HEK293 (cell line): ENCODE data around the gene ZFAND3.

Experiments
- CTCF ChIA-PET: fragments of 350-600 bp; formaldehyde crosslinking; extraction: SDS; loops from one replicate; lab custom pipeline; 2021; ENCODE audit warnings: antibody characterized with exemption; lab: Yijun Ruan, JAX
- POLR2A ChIA-PET: fragments of 300-600 bp; formaldehyde crosslinking; extraction: SDS; loops from one replicate; lab custom pipeline; 2020; ENCODE audit warnings: antibody characterized with exemption, inconsistent platforms; lab: Yijun Ruan, JAX
- H3K27ac ChIP-seq: fragments of 200-500 bp; sonication (Bioruptor generic); 2 replicates; pipeline ENCODE4 v1.5.1; 2014; ENCODE audit warnings: low read depth, low read length, control low read depth, inconsistent platforms; ENCODE audit errors: extremely low read depth
- H3K36me3 ChIP-seq, 2 experiments: fragments of 200-500 bp in 1 of 2; sonication (Bioruptor generic) in 1 of 2; 1 replicate in 1 of 2; 2 replicates in 1 of 2; pipeline ENCODE4 v1.5.1; 2014 to 2017; ENCODE audit warnings: inconsistent platforms in 2 of 2, low read length in 2 of 2; ENCODE audit not compliant: control insufficient read depth in 2 of 2, insufficient read depth in 1 of 2
- H3K4me1 ChIP-seq: fragments of 200-500 bp; sonication (Bioruptor generic); 2 replicates; pipeline ENCODE4 v1.5.1; 2014; ENCODE audit warnings: mild to moderate bottlenecking, low read length, inconsistent platforms; ENCODE audit not compliant: control insufficient read depth, insufficient read depth
- H3K4me3 ChIP-seq: 2 replicates; pipeline ENCODE4 v1.5.1; 2011; ENCODE audit warnings: low read depth, mild to moderate bottlenecking, control low read depth, low read length, moderate library complexity
- H3K9me3 ChIP-seq: fragments of 200-500 bp; sonication (Bioruptor generic); 2 replicates; pipeline ENCODE4 v1.5.1; 2014; ENCODE audit warnings: low read depth, low read length, inconsistent platforms; ENCODE audit not compliant: control insufficient read depth, insufficient read depth
- AEBP2 ChIP-seq: fragments of 450-650 bp; formaldehyde crosslinking; IDR thresholded peaks from 2 replicates; pipeline ENCODE4 v1.5.1; 2016; ENCODE audit warnings: missing biosample characterization, missing genetic modification characterization, borderline replicate concordance
- ATF2 ChIP-seq: fragments of 450-650 bp; formaldehyde crosslinking; IDR thresholded peaks from 2 replicates; pipeline ENCODE4 v1.5.1; 2016; ENCODE audit warnings: missing biosample characterization, missing genetic modification characterization, low read depth
- BCL11B ChIP-seq: fragments of 450-650 bp; formaldehyde crosslinking; IDR thresholded peaks from 2 replicates; pipeline ENCODE4 v1.5.1; 2016; ENCODE audit warnings: low read depth, missing biosample characterization, missing genetic modification characterization
- GLI2 ChIP-seq: fragments of 450-650 bp; formaldehyde crosslinking; IDR thresholded peaks from 2 replicates; pipeline ENCODE4; 2017; ENCODE audit warnings: missing biosample characterization, missing genetic modification characterization, low read depth, borderline replicate concordance
- IKZF3 ChIP-seq: fragments of 450-650 bp; IDR thresholded peaks from 2 replicates; pipeline ENCODE4 v1.5.0; 2018; ENCODE audit warnings: missing biosample characterization, mild to moderate bottlenecking, missing genetic modification characterization, moderate library complexity
- PRDM6 ChIP-seq: fragments of 450-650 bp; formaldehyde crosslinking; IDR thresholded peaks from 2 replicates; pipeline ENCODE4 v1.5.1; 2017; ENCODE audit warnings: missing biosample characterization, missing genetic modification characterization
- SP2 ChIP-seq: fragments of 450-650 bp; formaldehyde crosslinking; IDR thresholded peaks from 2 replicates; pipeline ENCODE4 v1.5.1; 2016; ENCODE audit warnings: missing biosample characterization, missing genetic modification characterization
- ZBTB17 ChIP-seq: fragments of 450-650 bp; formaldehyde crosslinking; IDR thresholded peaks from 2 replicates; pipeline ENCODE4 v1.5.1; 2016; ENCODE audit warnings: missing biosample characterization, missing genetic modification characterization
- ZBTB44 ChIP-seq: fragments of 450-650 bp; IDR thresholded peaks from 2 replicates; pipeline ENCODE4 v1.5.1; 2018; ENCODE audit warnings: missing biosample characterization, mild to moderate bottlenecking, missing genetic modification characterization
- ZBTB6 ChIP-seq: fragments of 450-650 bp; formaldehyde crosslinking; IDR thresholded peaks from 2 replicates; pipeline ENCODE4 v1.5.1; 2017; ENCODE audit warnings: missing biosample characterization, missing genetic modification characterization
- ZNF133 ChIP-seq: fragments of 450-650 bp; formaldehyde crosslinking; IDR thresholded peaks from 2 replicates; pipeline ENCODE4 v1.5.1; 2016; ENCODE audit warnings: missing biosample characterization, missing genetic modification characterization
- ZNF18 ChIP-seq: fragments of 450-650 bp; formaldehyde crosslinking; IDR thresholded peaks from 2 replicates; pipeline ENCODE4 v1.5.1; 2016; ENCODE audit warnings: missing biosample characterization, missing genetic modification characterization
- ZNF391 ChIP-seq: fragments of 450-650 bp; formaldehyde crosslinking; IDR thresholded peaks from 2 replicates; pipeline ENCODE4 v1.5.1; 2016; ENCODE audit warnings: low read depth, missing biosample characterization, missing genetic modification characterization, borderline replicate concordance
- ZNF433 ChIP-seq: fragments of 450-650 bp; formaldehyde crosslinking; IDR thresholded peaks from 2 replicates; pipeline ENCODE4 v1.5.1; 2016; ENCODE audit warnings: missing biosample characterization, missing genetic modification characterization, low read depth
- ZNF501 ChIP-seq: fragments of 450-650 bp; formaldehyde crosslinking; IDR thresholded peaks from 2 replicates; pipeline ENCODE4 v1.5.1; 2016; ENCODE audit warnings: missing biosample characterization, missing genetic modification characterization
- ZNF530 ChIP-seq: fragments of 450-650 bp; formaldehyde crosslinking; IDR thresholded peaks from 2 replicates; pipeline ENCODE4 v1.5.1; 2016; ENCODE audit warnings: low read depth, missing biosample characterization, missing genetic modification characterization
- ZNF558 ChIP-seq: fragments of 450-650 bp; formaldehyde crosslinking; IDR thresholded peaks from 2 replicates; pipeline ENCODE4 v1.5.1; 2016; ENCODE audit warnings: missing biosample characterization, missing genetic modification characterization
- ZNF707 ChIP-seq: fragments of 450-650 bp; formaldehyde crosslinking; IDR thresholded peaks from 2 replicates; pipeline ENCODE4 v1.5.1; 2016; ENCODE audit warnings: missing biosample characterization, missing genetic modification characterization
- ZNF76 ChIP-seq: fragments of 450-650 bp; formaldehyde crosslinking; IDR thresholded peaks from 2 replicates; pipeline ENCODE4; 2016; ENCODE audit warnings: low read depth, missing biosample characterization, missing genetic modification characterization, borderline replicate concordance
- ZNF768 ChIP-seq: fragments of 450-650 bp; formaldehyde crosslinking; IDR thresholded peaks from 2 replicates; pipeline ENCODE4 v1.5.1; 2018; ENCODE audit warnings: missing biosample characterization, mild to moderate bottlenecking, missing genetic modification characterization
- ZNF777 ChIP-seq: fragments of 450-650 bp; formaldehyde crosslinking; IDR thresholded peaks from 2 replicates; pipeline ENCODE4 v1.5.1; 2017; ENCODE audit warnings: missing biosample characterization, missing genetic modification characterization, borderline replicate concordance
- ZSCAN30 ChIP-seq: fragments of 450-650 bp; IDR thresholded peaks from 2 replicates; pipeline ENCODE4 v1.5.1; 2018; ENCODE audit warnings: missing biosample characterization, mild to moderate bottlenecking, missing genetic modification characterization, moderate library complexity
- ZSCAN4 ChIP-seq: fragments of 450-650 bp; formaldehyde crosslinking; IDR thresholded peaks from 2 replicates; pipeline ENCODE4 v1.5.1; 2017; ENCODE audit warnings: missing biosample characterization, missing genetic modification characterization

Gene ZFAND3

GRCh38 chr6:37818536-37819176 is 871 bp upstream of the ZFAND3 start (continued):
- TF ChIP-seq ZNF18 (no peak), ZNF558 (tag by site-specific recombination) (no peak), ZBTB44 (tag by site-specific recombination) (no peak), GLI2 (no peak)

GRCh38 chr6:37819802-37820717 is 533 bp downstream of the ZFAND3 start:
- Histone ChIP-seq H3K36me3 (no peaks in the 10 kb centered on the region), H3K4me1 (peaks cover 23% of the 10 kb centered on the region), H3K9me3 (no peaks in the 10 kb centered on the region), H3K4me3 (peak overlapping the region; percentile 89), H3K27ac (peak overlapping the region; percentile 95)
- ChIA-PET POLR2A (interaction anchor here (0.5 to 3.3 kb wide), 19 partner anchors 7 to 301 kb away, joined by 3 to 18 read pairs (median 6); partner anchors contain the start of gene MDGA1), CTCF (interaction anchor here (0.6 to 2.3 kb wide), 5 partner anchors 9 to 122 kb away, joined by 3 to 6 read pairs (median 5); no protein-coding TSS in a partner anchor)
- TF ChIP-seq ATF2 (tag by site-specific recombination) (peak; percentile 80), ZNF433 (tag by site-specific recombination) (no peak), ZNF530 (tag by site-specific recombination) (no peak), ZNF707 (tag by site-specific recombination) (no peak), ZNF391 (tag by site-specific recombination) (no peak), AEBP2 (tag by site-specific recombination) (no peak), ZNF501 (no peak), IKZF3 (peak; percentile 88), SP2 (peak; percentile 78), ZSCAN4 (tag by site-specific recombination) (no peak), ZNF133 (tag by site-specific recombination) (no peak), BCL11B (tag by site-specific recombination) (no peak), ZNF777 (tag by site-specific recombination) (no peak), ZSCAN30 (no peak), ZBTB6 (no peak), ZNF76 (peak; percentile 62), ZBTB17 (tag by site-specific recombination) (peak; percentile 24; the same call in 1 of the 2 replicates), PRDM6 (tag by site-specific recombination) (peak; percentile 57), ZNF768 (tag by site-specific recombination) (no peak)
